NCI-H345 treated with DMSO at 0.1 percent for 48 hours (cell line): ENCODE results near the gene FDXACB1.

ENCODE experiments used
- DNase-seq: peaks from one replicate; lab custom pipeline; 2025; ENCODE audit not compliant: unreplicated experiment; lab: John Stamatoyannopoulos, UW

Gene FDXACB1

GRCh38 chr11:111878849-111879636, at the start of gene FDXACB1, which contains the start of gene CFAP68:
Gene FDXACB1, minus strand, starts transcription at chr11:111879165. Its CDS starts 33 bp downstream, at chr11:111879132.
Gene CFAP68, plus strand, starts transcription at chr11:111879541. Its CDS starts 20 bp downstream, at chr11:111879561.
- DNase-seq, result peak; percentile 95

- DNase-seq, result peak; percentile 97
Observed at GRCh38 chr11:111926505-111927391, 47.8 kb upstream of the FDXACB1 start.

GRCh38 chr11:111925953-111926352, 47.0 kb upstream of the FDXACB1 start:
- no peak for DNase-seq

- DNase-seq, result no peak
Observed at GRCh38 chr11:111923951-111924350, 45.0 kb upstream of the FDXACB1 start.

GRCh38 chr11:111923351-111923788, 44.4 kb upstream of the FDXACB1 start:
- no peak for DNase-seq

GRCh38 chr11:111922803-111923202, 43.8 kb upstream of the FDXACB1 start:
- no peak for DNase-seq

- no peak for DNase-seq
Observed at GRCh38 chr11:111921541-111922230, 42.7 kb upstream of the FDXACB1 start.

GRCh38 chr11:111920908-111921307, 41.9 kb upstream of the FDXACB1 start:
- no peak for DNase-seq

- peak; percentile 86 for DNase-seq
Observed at GRCh38 chr11:111918390-111919256, 39.7 kb upstream of the FDXACB1 start, which contains the start of gene C11orf52. Gene C11orf52, plus strand, starts transcription at chr11:111918913. Its CDS starts 60 bp downstream, at chr11:111918973.

- no peak for DNase-seq
Observed at GRCh38 chr11:111917788-111918187, 38.8 kb upstream of the FDXACB1 start.

GRCh38 chr11:111917312-111917711, 38.3 kb upstream of the FDXACB1 start:
- no peak for DNase-seq

GRCh38 chr11:111916768-111917167, 37.8 kb upstream of the FDXACB1 start:
- no peak for DNase-seq

GRCh38 chr11:111913997-111914396, 35.0 kb upstream of the FDXACB1 start:
- DNase-seq, result no peak

GRCh38 chr11:111913031-111913861, 34.3 kb upstream of the FDXACB1 start:
- DNase-seq, result no peak

- no peak for DNase-seq
Observed at GRCh38 chr11:111912535-111912934, 33.6 kb upstream of the FDXACB1 start, which contains the start of gene HSPB2. Gene HSPB2, plus strand, starts transcription at chr11:111912734. Its CDS starts 96 bp downstream, at chr11:111912830.

GRCh38 chr11:111911563-111912401, 32.8 kb upstream of the FDXACB1 start, which contains the start of gene CRYAB:
Gene CRYAB, minus strand, starts transcription at chr11:111911770. Its CDS starts 46 bp downstream, at chr11:111911724.
- DNase-seq, result no peak

- DNase-seq, result no peak
Observed at GRCh38 chr11:111910676-111911562, 32.0 kb upstream of the FDXACB1 start.
